KMS-11 (cell line): ENCODE data around the gene ZNF85.

Experiments used
- H2AFZ ChIP-seq: fragments of 200-600 bp; sonication (generic); 2 replicates; pipeline ENCODE4 v1.6.1; 2016; ENCODE audit warnings: antibody characterized with exemption, mixed run types, low read depth
- H3K27ac ChIP-seq: fragments of 200-600 bp; sonication (generic); 2 replicates; pipeline ENCODE4 v1.6.1; 2016; ENCODE audit warnings: mild to moderate bottlenecking, mixed run types
- H3K27me3 ChIP-seq: fragments of 200-600 bp; sonication (generic); 2 replicates; pipeline ENCODE4 v1.6.1; 2017; ENCODE audit warnings: mild to moderate bottlenecking, low read depth, mixed run types, moderate library complexity; ENCODE audit not compliant: insufficient read depth
- H3K36me3 ChIP-seq: fragments of 200-600 bp; sonication (generic); 2 replicates; pipeline ENCODE4 v1.6.1; 2017; ENCODE audit warnings: mild to moderate bottlenecking, mixed run types; ENCODE audit not compliant: insufficient read depth
- H3K4me1 ChIP-seq: fragments of 200-600 bp; sonication (generic); 2 replicates; pipeline ENCODE4 v1.6.1; 2016; ENCODE audit warnings: mild to moderate bottlenecking, low read depth, mixed run types; ENCODE audit not compliant: poor library complexity, severe bottlenecking
- H3K4me2 ChIP-seq: fragments of 200-600 bp; sonication (generic); 2 replicates; pipeline ENCODE4 v1.7.0; 2016; ENCODE audit warnings: mild to moderate bottlenecking, mixed run types
- H3K4me3 ChIP-seq: fragments of 200-600 bp; sonication (generic); IDR thresholded peaks from 2 replicates; pipeline ENCODE4 v1.6.1; 2017; ENCODE audit warnings: low read depth, low read length, mixed read lengths; ENCODE audit not compliant: insufficient read depth
- H3K79me2 ChIP-seq: fragments of 200-600 bp; sonication (generic); 2 replicates; pipeline ENCODE4 v1.6.1; 2016; ENCODE audit warnings: low read depth, mixed run types; ENCODE audit not compliant: insufficient read depth
- H3K9ac ChIP-seq: fragments of 200-600 bp; sonication (generic); 2 replicates; pipeline ENCODE4 v1.6.1; 2016; ENCODE audit warnings: mild to moderate bottlenecking, mixed run types
- H4K20me1 ChIP-seq: fragments of 200-600 bp; sonication (generic); 2 replicates; pipeline ENCODE4 v1.6.1; 2016; ENCODE audit warnings: mild to moderate bottlenecking, mixed run types; ENCODE audit not compliant: insufficient read depth
- CTCF ChIP-seq: fragments of 200-600 bp; sonication (generic); conservative IDR thresholded peaks from 2 replicates; pipeline ENCODE4 v1.6.1; 2017; ENCODE audit warnings: low read depth, mild to moderate bottlenecking, antibody characterized with exemption, low read length, moderate library complexity, mixed read lengths

ZNF85 gene

GRCh38 chr19:20923077-20923871 is at the start of gene ZNF85:
TSS of gene ZNF85 (plus strand) at chr19:20923251. CDS start at chr19:20923401, 150 bp downstream.
- Histone ChIP-seq H3K4me3 (no peak within 1 kb of the TSS), H3K79me2 (no peaks in the 10 kb centered on the region), H3K27me3 (no peaks in the 10 kb centered on the region), H3K27ac (no peak within 1 kb of the TSS), H3K9ac (no peak within 1 kb of the TSS), H3K36me3 (no peaks in the 10 kb centered on the region), H3K4me1 (no peaks in the 10 kb centered on the region), H4K20me1 (no peaks in the 10 kb centered on the region), H2AFZ (no peak within 1 kb of the TSS), H3K4me2 (no peak within 1 kb of the TSS)
- TF ChIP-seq CTCF: no peak

- Histone ChIP-seq H3K79me2 (no peaks in the 10 kb centered on the region), H3K4me2 (no peak overlapping the region), H3K4me3 (no peak overlapping the region), H3K36me3 (no peaks in the 10 kb centered on the region), H3K9ac (no peak overlapping the region), H2AFZ (no peak overlapping the region), H3K4me1 (no peaks in the 10 kb centered on the region), H3K27ac (no peak overlapping the region), H3K27me3 (no peaks in the 10 kb centered on the region), H4K20me1 (no peaks in the 10 kb centered on the region)
- TF ChIP-seq CTCF: no peak
These were observed 43.5 kb upstream of the ZNF85 start for GRCh38 chr19:20879501-20879900.

GRCh38 chr19:20912973-20913372 is 10.1 kb upstream of the ZNF85 start:
- no peaks in the 10 kb centered on the region for H3K79me2 ChIP-seq
- H3K27ac ChIP-seq: no peak overlapping the region
- no peak for TF ChIP-seq CTCF
- no peaks in the 10 kb centered on the region for H4K20me1 ChIP-seq
- no peak overlapping the region for H2AFZ ChIP-seq
- H3K4me1 ChIP-seq: no peaks in the 10 kb centered on the region
- no peak overlapping the region for H3K4me3 ChIP-seq
- H3K4me2 ChIP-seq: no peak overlapping the region
- H3K36me3 ChIP-seq: no peaks in the 10 kb centered on the region
- no peak overlapping the region for H3K9ac ChIP-seq
- no peaks in the 10 kb centered on the region for H3K27me3 ChIP-seq

GRCh38 chr19:20925481-20925880 is 2.4 kb downstream of the ZNF85 start:
- Histone ChIP-seq H3K4me2 (no peak overlapping the region), H3K4me1 (no peaks in the 10 kb centered on the region), H3K36me3 (no peaks in the 10 kb centered on the region), H3K27ac (no peak overlapping the region), H3K9ac (no peak overlapping the region), H4K20me1 (no peaks in the 10 kb centered on the region), H3K79me2 (no peaks in the 10 kb centered on the region), H3K27me3 (no peaks in the 10 kb centered on the region), H3K4me3 (no peak overlapping the region), H2AFZ (no peak overlapping the region)
- no peak for TF ChIP-seq CTCF
